GM23338 (cell line): ENCODE results near the gene RNF26. TPM values are rescaled to one million over a fixed set of nuclear protein-coding genes. Genes with fewer than 3 reads are reported as not detected.

ENCODE experiments used
- ATAC-seq: fragments of 200-7000 bp; cut with Tn5 transposase; 3 replicates; pipeline ENCODE4 v1.9.1; 2020
- DNase-seq: peaks from one replicate; pipeline ENCODE4 v3.0.0-alpha.2; 2015; ENCODE audit warnings: low spot score
- H2AFZ ChIP-seq: fragments of 200-600 bp; sonication (generic); 2 replicates; pipeline ENCODE4 v1.8.0; 2016; ENCODE audit warnings: antibody characterized with exemption, mild to moderate bottlenecking, moderate library complexity
- H3F3A ChIP-seq: fragments of 200-600 bp; sonication (generic); replicated peaks from 2 replicates; pipeline ENCODE4 v1.8.0; 2017; ENCODE audit warnings: antibody characterized with exemption, mixed run types, low read depth
- H3K27ac ChIP-seq: fragments of 200-600 bp; sonication (generic); 2 replicates; pipeline ENCODE4 v1.6.1; 2016; ENCODE audit warnings: low read depth
- H3K27me3 ChIP-seq: fragments of 200-600 bp; sonication (generic); 2 replicates; pipeline ENCODE4 v1.8.0; 2016; ENCODE audit warnings: mild to moderate bottlenecking, mixed run types, moderate library complexity; ENCODE audit not compliant: insufficient read depth
- H3K36me3 ChIP-seq: fragments of 200-600 bp; sonication (generic); 2 replicates; pipeline ENCODE4 v1.8.0; 2016; ENCODE audit warnings: mild to moderate bottlenecking; ENCODE audit not compliant: insufficient read depth
- H3K4me1 ChIP-seq: fragments of 200-600 bp; sonication (generic); 2 replicates; pipeline ENCODE4 v1.8.0; 2016; ENCODE audit warnings: mild to moderate bottlenecking, moderate library complexity; ENCODE audit not compliant: insufficient read depth
- H3K4me2 ChIP-seq: fragments of 200-600 bp; sonication (generic); 2 replicates; pipeline ENCODE4 v1.7.1; 2017; ENCODE audit warnings: mixed run types
- H3K4me3 ChIP-seq: fragments of 200-600 bp; sonication (generic); 2 replicates; pipeline ENCODE4 v1.6.1; 2016; ENCODE audit warnings: mixed run types
- H3K79me2 ChIP-seq: fragments of 200-600 bp; sonication (generic); replicated peaks from 2 replicates; pipeline ENCODE4 v1.8.0; 2017; ENCODE audit warnings: mild to moderate bottlenecking; ENCODE audit not compliant: insufficient read depth
- H3K9me2 ChIP-seq: fragments of 200-600 bp; sonication (generic); 2 replicates; pipeline ENCODE4 v1.8.0; 2017; ENCODE audit not compliant: insufficient read depth
- H4K20me1 ChIP-seq: fragments of 200-600 bp; sonication (generic); replicated peaks from 2 replicates; pipeline ENCODE4 v1.8.0; 2017; ENCODE audit warnings: mild to moderate bottlenecking; ENCODE audit not compliant: insufficient read depth
- H3K27ac Mint-ChIP-seq: 2 replicates; pipeline ENCODE4 v1.8.0; 2020; ENCODE audit warnings: inconsistent platforms, mild to moderate bottlenecking, moderate library complexity, mixed read lengths
- H3K27me3 Mint-ChIP-seq: 3 replicates; pipeline ENCODE4 v1.8.0; 2022; ENCODE audit warnings: low read depth, mild to moderate bottlenecking, moderate library complexity, mixed read lengths, inconsistent platforms; ENCODE audit not compliant: insufficient read depth, poor library complexity
- H3K36me3 Mint-ChIP-seq: 3 replicates; pipeline ENCODE4 v1.8.0; 2021; ENCODE audit warnings: low read depth, mild to moderate bottlenecking, inconsistent platforms, moderate library complexity, mixed read lengths
- H3K4me1 Mint-ChIP-seq: 3 replicates; pipeline ENCODE4 v1.8.0; 2020; ENCODE audit warnings: mild to moderate bottlenecking, inconsistent platforms, mixed read lengths
- H3K4me3 Mint-ChIP-seq: 3 replicates; pipeline ENCODE4 v1.8.0; 2021; ENCODE audit warnings: moderate library complexity, mild to moderate bottlenecking, inconsistent platforms, mixed read lengths
- H3K9me3 Mint-ChIP-seq: 3 replicates; pipeline ENCODE4 v1.8.0; 2020; ENCODE audit warnings: moderate library complexity, mild to moderate bottlenecking, inconsistent platforms, mixed read lengths
- CREB1 ChIP-seq: fragments of 250-450 bp; sonication (Bioruptor Pico); IDR thresholded peaks from 2 replicates; pipeline ENCODE4 v1.5.0; 2020; ENCODE audit warnings: low read depth, mild to moderate bottlenecking, moderate library complexity
- CTCF ChIP-seq, 2 experiments: fragments of 200-600 bp in 1 of 2; sonication (generic) in 1 of 2; conservative IDR thresholded peaks; 2 replicates each; pipeline versions ENCODE4 v1.5.1 to v1.6.1; 2016 to 2017; ENCODE audit warnings: antibody characterized with exemption in 2 of 2, low read depth in 2 of 2, mild to moderate bottlenecking in 2 of 2, moderate library complexity in 1 of 2
- ETS1 ChIP-seq: IDR thresholded peaks from 2 replicates; pipeline ENCODE4 v1.6.1; 2016; ENCODE audit warnings: antibody characterized with exemption
- EZH2 ChIP-seq: fragments of 200-600 bp; sonication (generic); IDR thresholded peaks from one replicate; pipeline ENCODE4 v1.8.0; 2017; ENCODE audit warnings: antibody characterized with exemption, mild to moderate bottlenecking, low read depth; ENCODE audit not compliant: unreplicated experiment
- EZH2phosphoT487 ChIP-seq: fragments of 200-600 bp; sonication (generic); IDR thresholded peaks from one replicate; pipeline ENCODE4 v1.8.1; 2018; ENCODE audit warnings: antibody characterized with exemption; ENCODE audit not compliant: unreplicated experiment
- JUNB ChIP-seq: IDR thresholded peaks from one replicate; pipeline ENCODE4 v1.6.1; 2016; ENCODE audit warnings: antibody characterized with exemption; ENCODE audit not compliant: unreplicated experiment
- NANOG ChIP-seq: IDR thresholded peaks from 2 replicates; pipeline ENCODE4 v1.6.1; 2016; ENCODE audit warnings: antibody characterized with exemption, borderline replicate concordance
- POLR2AphosphoS5 ChIP-seq: IDR thresholded peaks from 2 replicates; pipeline ENCODE4 v1.6.1; 2016; ENCODE audit warnings: antibody characterized with exemption, low read depth
- STAT1 ChIP-seq: IDR thresholded peaks from one replicate; pipeline ENCODE4 v1.6.1; 2016; ENCODE audit warnings: antibody characterized with exemption; ENCODE audit not compliant: unreplicated experiment
- ZNF114 ChIP-seq: fragments of 250-450 bp; sonication (Bioruptor Pico); IDR thresholded peaks from 2 replicates; pipeline ENCODE4 v1.5.0; 2020; ENCODE audit warnings: mild to moderate bottlenecking, moderate library complexity
- ZNF331 ChIP-seq: fragments of 250-450 bp; sonication (Bioruptor Pico); IDR thresholded peaks from 2 replicates; pipeline ENCODE4 v1.5.0; 2020; ENCODE audit warnings: low read depth, mild to moderate bottlenecking, moderate library complexity
- polyA plus RNA-seq: library from polyadenylated mRNA; unstranded; fragments of >200 nt; fragmentation: Nextera tagmentation; extraction: Ambion mirVana; gene quantifications from 2 replicates; pipeline ENCODE4 v1.2.1, GENCODE V29; 2016
- total RNA-seq: library from RNA; depleted of rRNA; stranded (reverse); fragments of >200 nt; shearing (Covaris generic); gene quantifications from 2 replicates; pipeline ENCODE4 v1.2.3, GENCODE V29; 2014

Gene RNF26
- total and polyA plus RNA-seq, 2 experiments from 2014 or later: 31.8 to 58.3 TPM

GRCh38 chr11:119335091-119335654 is 846 bp downstream of the RNF26 start:
- H2AFZ ChIP-seq: no peak overlapping the region
- H3K36me3 ChIP-seq: no peaks in the 10 kb centered on the region; the same call in 1 of the 2 replicates
- H3K27ac ChIP-seq: peak overlapping the region; percentile 78; the same call in 1 of the 2 replicates
- DNase-seq (no peak), ATAC-seq (no peak)
- Mint-ChIP-seq H3K27ac (peak overlapping the region; percentile 99), H3K27me3 (peaks cover 32% of the 10 kb centered on the region), H3K4me1 (peaks cover 50% of the 10 kb centered on the region), H3K4me3 (peak overlapping the region; percentile 100), H3K36me3 (peaks cover 16% of the 10 kb centered on the region; the same call in 2 of the 3 replicates), H3K9me3 (no peaks in the 10 kb centered on the region; the same call in 2 of the 3 replicates)
- H3K4me1 ChIP-seq: peaks cover 36% of the 10 kb centered on the region; the same call in 1 of the 2 replicates
- H4K20me1 ChIP-seq: no peaks in the 10 kb centered on the region
- H3K9me2 ChIP-seq: no peaks in the 10 kb centered on the region
- peaks cover 16% of the 10 kb centered on the region for H3K27me3 ChIP-seq
- peaks cover 25% of the 10 kb centered on the region for H3F3A ChIP-seq
- H3K79me2 ChIP-seq: peaks cover 22% of the 10 kb centered on the region
- H3K4me2 ChIP-seq: peak overlapping the region; percentile 99
- no peak for TF ChIP-seq ZNF331
- TF ChIP-seq NANOG: no peak
- H3K4me3 ChIP-seq: peak overlapping the region; percentile 97

GRCh38 chr11:119335655-119336543 is 1.6 kb downstream of the RNF26 start:
- peaks cover 53% of the 10 kb centered on the region for H3K4me1 Mint-ChIP-seq
- Histone ChIP-seq H3K4me3 (peak overlapping the region; percentile 97), H3K4me1 (peaks cover 40% of the 10 kb centered on the region), H3K4me2 (peak overlapping the region; percentile 99), H3F3A (peaks cover 25% of the 10 kb centered on the region), H3K36me3 (no peaks in the 10 kb centered on the region; the same call in 1 of the 2 replicates), H3K9me2 (no peaks in the 10 kb centered on the region), H4K20me1 (no peaks in the 10 kb centered on the region), H2AFZ (no peak overlapping the region), H3K27me3 (peaks cover 24% of the 10 kb centered on the region), H3K27ac (no peak overlapping the region), H3K79me2 (peaks cover 22% of the 10 kb centered on the region)
- peaks cover 16% of the 10 kb centered on the region; the same call in 2 of the 3 replicates for H3K36me3 Mint-ChIP-seq
- no peak for DNase-seq
- peak overlapping the region; percentile 100 for H3K4me3 Mint-ChIP-seq
- peaks cover 37% of the 10 kb centered on the region for H3K27me3 Mint-ChIP-seq
- no peaks in the 10 kb centered on the region; the same call in 2 of the 3 replicates for H3K9me3 Mint-ChIP-seq
- H3K27ac Mint-ChIP-seq: no peak overlapping the region
- ATAC-seq: no peak
- TF ChIP-seq ETS1: no peak
- TF ChIP-seq POLR2AphosphoS5: no peak
- no peak for TF ChIP-seq EZH2
- TF ChIP-seq STAT1: no peak
- TF ChIP-seq CTCF (conservative IDR thresholded peaks at IDR 0.05; ENCODE audit: low read depth in 2 of 2): no peak
- no peak for TF ChIP-seq JUNB
- no peak for TF ChIP-seq CREB1 (CRISPR knock-in tag)
- TF ChIP-seq ZNF114 (CRISPR knock-in tag): no peak
- no peak for TF ChIP-seq EZH2phosphoT487
